ENCODE data around the gene TMEFF1.

TMEFF1 gene

GRCh38 chr9:100626949-100627348 is 154.0 kb downstream of the TMEFF1 start:
- no peak for DNase-seq

All from activated CD4-positive, CD25-positive, alpha-beta regulatory T cell (primary cell).